ENCODE results near the gene AHSP. TPM values are rescaled to one million over a fixed set of nuclear protein-coding genes. Genes with fewer than 3 reads are reported as not detected.
A peak's percentile ranks its signal among the peaks of the same experiment; 100 is the strongest.
"Not testable (repeated sequence)": the region's sequence is repeated elsewhere in the genome, so short reads cannot be mapped to it uniquely, and the experiment has no call there.

The AHSP gene
- total RNA-seq, 1 donor from 2014 or later, result not detected

GRCh38 chr16:31488468-31489297, 39.0 kb upstream of the AHSP start:
- Mint-ChIP-seq H3K36me3 (ENCODE audit: low read depth) (peaks cover 2% of the 10 kb centered on the region), H3K4me3 (peak overlapping the region; percentile 87), H3K27me3 (ENCODE audit: insufficient read depth) (peaks cover 22% of the 10 kb centered on the region), H3K27ac (no peak overlapping the region), H3K9me3 (no peaks in the 10 kb centered on the region), H3K4me1 (ENCODE audit: low read depth) (no peaks in the 10 kb centered on the region)
- intact Hi-C loops (cut with micrococcal nuclease), result loop anchor here (1.0 kb wide), 1 partner anchor 29 kb away; the partner anchor contains the start of gene ARMC5
- no peak for DNase-seq (ENCODE audit: low spot score)

- Mint-ChIP-seq H3K4me3 (peak overlapping the region; percentile 39), H3K4me1 (ENCODE audit: low read depth) (no peaks in the 10 kb centered on the region), H3K9me3 (no peaks in the 10 kb centered on the region), H3K27ac (no peak overlapping the region), H3K27me3 (ENCODE audit: insufficient read depth) (peaks cover 21% of the 10 kb centered on the region), H3K36me3 (ENCODE audit: low read depth) (peaks cover 2% of the 10 kb centered on the region)
- intact Hi-C loops (cut with micrococcal nuclease), result no loop called here
- DNase-seq (ENCODE audit: low spot score), result no peak
These were observed 38.5 kb upstream of the AHSP start for GRCh38 chr16:31489298-31489564.

- Mint-ChIP-seq H3K4me1 (ENCODE audit: low read depth) (no peaks in the 10 kb centered on the region), H3K27ac (no peak overlapping the region), H3K9me3 (no peaks in the 10 kb centered on the region), H3K27me3 (ENCODE audit: insufficient read depth) (peaks cover 18% of the 10 kb centered on the region), H3K36me3 (ENCODE audit: low read depth) (peaks cover 2% of the 10 kb centered on the region), H3K4me3 (peak overlapping the region; percentile 57)
- no peak for DNase-seq (ENCODE audit: low spot score)
- intact Hi-C loops (cut with micrococcal nuclease), result no loop called here
These were observed 37.8 kb upstream of the AHSP start for GRCh38 chr16:31489616-31490584.

- no peak overlapping the region for H3K4me3 Mint-ChIP-seq
- H3K9me3 Mint-ChIP-seq, result no peaks in the 10 kb centered on the region
- H3K36me3 Mint-ChIP-seq (ENCODE audit: low read depth), result peaks cover 2% of the 10 kb centered on the region
- H3K27ac Mint-ChIP-seq, result no peak overlapping the region
- no peak for DNase-seq (ENCODE audit: low spot score)
- intact Hi-C loops (cut with micrococcal nuclease), result no loop called here
- peaks cover 3% of the 10 kb centered on the region for H3K27me3 Mint-ChIP-seq (ENCODE audit: insufficient read depth)
- H3K4me1 Mint-ChIP-seq (ENCODE audit: low read depth), result no peaks in the 10 kb centered on the region
These were observed 35.8 kb upstream of the AHSP start for GRCh38 chr16:31491778-31492418.

GRCh38 chr16:31493506-31494125, 34.1 kb upstream of the AHSP start:
- DNase-seq (ENCODE audit: low spot score), result no peak
- H3K27me3 Mint-ChIP-seq (ENCODE audit: insufficient read depth), result no peaks in the 10 kb centered on the region
- H3K36me3 Mint-ChIP-seq (ENCODE audit: low read depth), result peaks cover 10% of the 10 kb centered on the region
- H3K4me1 Mint-ChIP-seq (ENCODE audit: low read depth), result no peaks in the 10 kb centered on the region
- intact Hi-C loops (cut with micrococcal nuclease), result no loop called here
- H3K27ac Mint-ChIP-seq, result no peak overlapping the region
- no peak overlapping the region for H3K4me3 Mint-ChIP-seq
- H3K9me3 Mint-ChIP-seq, result no peaks in the 10 kb centered on the region

- Mint-ChIP-seq H3K4me3 (no peak overlapping the region), H3K4me1 (ENCODE audit: low read depth) (no peaks in the 10 kb centered on the region)
- intact Hi-C loops (cut with micrococcal nuclease), result no loop called here
These were observed 31.0 kb upstream of the AHSP start for GRCh38 chr16:31496670-31497069.

GRCh38 chr16:31498493-31498892, 29.2 kb upstream of the AHSP start:
- no peak for DNase-seq (ENCODE audit: low spot score)
- H3K4me3 Mint-ChIP-seq, result no peak overlapping the region
- H3K4me1 Mint-ChIP-seq (ENCODE audit: low read depth), result no peaks in the 10 kb centered on the region
- no peaks in the 10 kb centered on the region for H3K9me3 Mint-ChIP-seq
- intact Hi-C loops (cut with micrococcal nuclease), result no loop called here
- no peak overlapping the region for H3K27ac Mint-ChIP-seq
- H3K36me3 Mint-ChIP-seq (ENCODE audit: low read depth), result peaks cover 14% of the 10 kb centered on the region
- no peaks in the 10 kb centered on the region for H3K27me3 Mint-ChIP-seq (ENCODE audit: insufficient read depth)

More at GRCh38 chr16:31496670-31497069, 31.0 kb upstream of the AHSP start:
- Mint-ChIP-seq H3K36me3 (ENCODE audit: low read depth) (peaks cover 14% of the 10 kb centered on the region), H3K27me3 (ENCODE audit: insufficient read depth) (no peaks in the 10 kb centered on the region), H3K27ac (no peak overlapping the region), H3K9me3 (no peaks in the 10 kb centered on the region)
- no peak for DNase-seq (ENCODE audit: low spot score)

GRCh38 chr16:31499928-31500327, 27.8 kb upstream of the AHSP start:
- H3K36me3 Mint-ChIP-seq (ENCODE audit: low read depth), result peaks cover 14% of the 10 kb centered on the region
- no peak overlapping the region for H3K4me3 Mint-ChIP-seq
- no peak overlapping the region for H3K27ac Mint-ChIP-seq
- peaks cover 6% of the 10 kb centered on the region for H3K4me1 Mint-ChIP-seq (ENCODE audit: low read depth)
- no peak for DNase-seq (ENCODE audit: low spot score)
- no peaks in the 10 kb centered on the region for H3K27me3 Mint-ChIP-seq (ENCODE audit: insufficient read depth)
- intact Hi-C loops (cut with micrococcal nuclease), result no loop called here
- H3K9me3 Mint-ChIP-seq, result no peaks in the 10 kb centered on the region

GRCh38 chr16:31501226-31501965, 26.3 kb upstream of the AHSP start:
- H3K27ac Mint-ChIP-seq, result no peak overlapping the region
- no peaks in the 10 kb centered on the region for H3K9me3 Mint-ChIP-seq
- H3K36me3 Mint-ChIP-seq (ENCODE audit: low read depth), result peaks cover 14% of the 10 kb centered on the region

GRCh38 chr16:31501966-31502348, 25.7 kb upstream of the AHSP start:
- intact Hi-C loops (cut with micrococcal nuclease), result no loop called here
- Mint-ChIP-seq H3K36me3 (ENCODE audit: low read depth) (peaks cover 14% of the 10 kb centered on the region), H3K27ac (no peak overlapping the region), H3K9me3 (no peaks in the 10 kb centered on the region), H3K4me1 (ENCODE audit: low read depth) (peaks cover 25% of the 10 kb centered on the region), H3K4me3 (no peak overlapping the region), H3K27me3 (ENCODE audit: insufficient read depth) (no peaks in the 10 kb centered on the region)
- DNase-seq (ENCODE audit: low spot score), result no peak

More at GRCh38 chr16:31501226-31501965, 26.3 kb upstream of the AHSP start:
- peaks cover 21% of the 10 kb centered on the region for H3K4me1 Mint-ChIP-seq (ENCODE audit: low read depth)
- H3K4me3 Mint-ChIP-seq, result no peak overlapping the region
- no peaks in the 10 kb centered on the region for H3K27me3 Mint-ChIP-seq (ENCODE audit: insufficient read depth)
- no peak for DNase-seq (ENCODE audit: low spot score)
- intact Hi-C loops (cut with micrococcal nuclease), result no loop called here

GRCh38 chr16:31502981-31503380, 24.7 kb upstream of the AHSP start:
- Mint-ChIP-seq H3K36me3 (ENCODE audit: low read depth) (peaks cover 10% of the 10 kb centered on the region), H3K9me3 (no peaks in the 10 kb centered on the region), H3K4me1 (ENCODE audit: low read depth) (peaks cover 33% of the 10 kb centered on the region), H3K27me3 (ENCODE audit: insufficient read depth) (no peaks in the 10 kb centered on the region), H3K27ac (no peak overlapping the region), H3K4me3 (no peak overlapping the region)
- intact Hi-C loops (cut with micrococcal nuclease), result no loop called here
- DNase-seq (ENCODE audit: low spot score), result no peak

GRCh38 chr16:31503555-31503954, 24.1 kb upstream of the AHSP start:
- H3K4me3 Mint-ChIP-seq; DNase-seq (ENCODE audit: low spot score); H3K27me3 Mint-ChIP-seq (ENCODE audit: insufficient read depth); H3K36me3 Mint-ChIP-seq (ENCODE audit: low read depth); intact Hi-C loops (cut with micrococcal nuclease); H3K27ac Mint-ChIP-seq; H3K9me3 Mint-ChIP-seq: not testable (repeated sequence)
- peaks cover 35% of the 10 kb centered on the region for H3K4me1 Mint-ChIP-seq (ENCODE audit: low read depth)

Measured in activated T-helper 1 cell treated with anti-CD3 and anti-CD28 coated beads, Interleukin-12 subunit alpha, Interleukin-12 subunit beta, Interleukin-2, Interleukin-4 antibody, amounts not matched to agents 30 ng/mL and 10 ng/mL and 1 ng/mL, durations not matched to agents 14 hours and 24 hours and 36 hours (primary cell).